Measurements from ENCODE around the gene SBNO2. TPM values are rescaled to one million over a fixed set of nuclear protein-coding genes. Genes with fewer than 3 reads are reported as not detected.

Gene SBNO2
- total and polyA plus RNA-seq, 4 donors = 45.6 to 155 (median 95.9) TPM

DNA sequence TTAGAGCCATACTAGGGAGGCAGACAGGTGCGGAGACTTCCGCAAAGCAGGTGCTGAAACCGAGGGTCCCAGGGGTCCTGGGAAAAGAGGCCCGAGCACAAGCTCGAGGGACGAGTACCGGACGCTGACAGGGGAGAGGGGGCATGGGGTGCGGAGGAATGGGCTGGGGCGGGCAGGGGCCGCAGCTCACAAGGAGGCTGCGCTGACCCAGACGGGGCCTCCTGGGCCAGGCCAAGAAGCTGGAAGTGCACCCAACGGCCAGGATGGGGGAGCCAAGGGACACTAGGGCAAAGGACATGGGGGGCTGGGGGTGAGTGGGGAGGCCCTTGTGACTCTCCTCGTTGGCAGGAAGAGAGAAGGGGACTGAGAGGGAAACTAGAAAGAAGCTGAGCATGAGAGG lies 80.7 kb downstream of the SBNO2 start:
- Histone ChIP-seq H3K9me3 (ENCODE audit: control insufficient read depth in 4 of 4, insufficient read depth in 3 of 4, low read length in 3 of 4) (no peaks in the 10 kb centered on the region), H3K4me3 (no peak overlapping the region), H3K27ac (ENCODE audit: low read depth in 1 of 2, low read length in 1 of 2) (no peak overlapping the region), H3K4me1 (ENCODE audit: control insufficient read depth in 5 of 5, insufficient read depth in 5 of 5, low read length in 5 of 5) (peaks cover 4 to 17% (median 9%) of the 10 kb centered on the region in 5 donors), H3K36me3 (ENCODE audit: control insufficient read depth in 4 of 4, insufficient read depth in 4 of 4, low read length in 4 of 4) (peaks cover 0 to 43% (median 5%) of the 10 kb centered on the region in 4 donors), H3K27me3 (ENCODE audit: control insufficient read depth in 3 of 3, insufficient read depth in 3 of 3, low read length in 2 of 3) (no peaks in the 10 kb centered on the region), H3K9ac (ENCODE audit: insufficient read depth in 1 of 2, low read length in 2 of 2) (no peak overlapping the region)
- WGBS, 2 donors = 88 to 93% methylated on average over 14 to 15 of the region's 15 CpGs
- DNase-seq (no peak), ATAC-seq (ENCODE audit: insufficient read depth, low FRiP score) (no peak)
- TF ChIP-seq CTCF (IDR thresholded peaks at IDR 0.05; ENCODE audit: control extremely low read depth, extremely low read depth) = no peak

DNA sequence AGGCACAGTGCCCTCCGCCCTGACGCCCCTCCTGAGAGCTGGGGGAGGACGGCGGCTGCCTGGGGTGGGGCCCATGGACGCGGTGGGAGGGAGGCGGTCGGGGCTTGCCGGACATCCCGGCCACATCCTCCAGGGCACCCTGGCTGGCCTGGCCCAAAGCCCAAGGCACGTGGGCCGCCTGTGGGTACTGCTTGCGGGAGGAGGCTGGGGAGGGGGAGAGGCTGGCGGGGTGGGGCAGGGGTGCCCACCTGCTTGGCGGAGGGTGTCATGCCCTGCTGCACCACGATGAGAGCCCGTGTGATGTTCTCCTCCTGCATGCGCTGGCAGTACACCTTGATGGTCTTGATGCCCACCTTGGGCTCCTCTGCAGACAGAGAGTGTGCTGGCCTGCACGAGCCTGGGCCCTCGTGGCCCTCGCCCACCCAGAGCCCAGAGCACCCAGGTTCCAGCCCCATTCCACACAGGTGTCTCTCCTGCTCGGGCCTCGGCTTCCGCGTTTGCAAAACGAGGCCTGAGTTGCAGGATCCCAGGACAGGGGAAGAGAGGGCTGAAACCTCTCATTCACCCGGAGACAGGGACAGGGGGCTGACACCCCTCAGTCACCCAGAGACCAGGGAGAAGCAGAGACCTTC lies 82.4 kb downstream of the SBNO2 start:
- Histone ChIP-seq H3K27ac (ENCODE audit: low read depth in 1 of 2, low read length in 1 of 2) (no peak overlapping the region), H3K36me3 (ENCODE audit: control insufficient read depth in 4 of 4, insufficient read depth in 4 of 4, low read length in 4 of 4) (peaks cover 0 to 56% (median 5%) of the 10 kb centered on the region in 4 donors), H3K27me3 (ENCODE audit: control insufficient read depth in 3 of 3, insufficient read depth in 3 of 3, low read length in 2 of 3) (no peaks in the 10 kb centered on the region), H3K9me3 (ENCODE audit: control insufficient read depth in 4 of 4, insufficient read depth in 3 of 4, low read length in 3 of 4) (no peaks in the 10 kb centered on the region), H3K9ac (ENCODE audit: insufficient read depth in 1 of 2, low read length in 2 of 2) (no peak overlapping the region), H3K4me3 (no peak overlapping the region), H3K4me1 (ENCODE audit: control insufficient read depth in 5 of 5, insufficient read depth in 5 of 5, low read length in 5 of 5) (peaks cover 4 to 17% (median 7%) of the 10 kb centered on the region in 5 donors)
- DNase-seq (no peak), ATAC-seq (ENCODE audit: insufficient read depth, low FRiP score) (no peak)
- no peak for TF ChIP-seq CTCF (IDR thresholded peaks at IDR 0.05; ENCODE audit: control extremely low read depth, extremely low read depth)
- 88 to 91% methylated on average over 27 of the region's 27 CpGs for WGBS, 2 donors

DNA sequence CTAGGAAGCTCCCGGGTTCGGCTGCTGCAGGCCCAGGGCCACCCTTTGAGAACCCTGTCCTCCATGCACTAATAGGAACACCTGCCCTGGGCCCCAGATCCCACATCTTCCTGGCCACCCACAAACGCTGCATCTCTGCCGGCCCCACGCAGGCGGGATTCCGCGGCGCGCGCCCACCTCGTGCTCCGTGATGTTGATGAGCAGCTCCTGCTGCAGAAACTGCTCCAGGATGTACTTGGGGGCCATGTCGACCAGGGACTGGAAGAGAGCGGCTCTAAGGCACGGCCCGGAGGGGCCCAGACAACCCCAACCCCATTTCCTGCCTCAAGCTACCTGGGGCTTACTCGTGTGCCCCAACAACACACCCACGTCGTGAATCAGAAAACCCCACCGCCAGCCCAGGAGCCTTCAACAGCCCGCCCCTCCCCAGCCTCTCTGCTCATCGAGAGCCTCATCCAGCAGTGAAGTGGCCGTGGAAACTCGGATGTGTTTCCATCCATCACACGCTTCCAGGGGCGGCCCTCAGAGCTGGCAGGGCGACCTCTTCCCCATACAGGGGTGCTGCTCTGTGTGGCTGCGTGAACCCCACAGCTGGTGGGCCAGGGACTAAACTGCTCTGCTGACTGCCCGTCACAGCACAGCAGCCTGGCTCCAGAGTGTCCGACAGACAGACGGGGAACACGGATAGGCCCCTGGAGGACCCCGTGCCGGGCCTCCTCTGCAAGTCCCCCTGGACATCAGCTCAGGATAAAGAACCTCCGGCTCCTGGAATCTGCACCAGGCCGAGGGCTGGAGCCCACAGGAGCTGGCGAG lies 83.1 kb downstream of the SBNO2 start:
- TF ChIP-seq CTCF (IDR thresholded peaks at IDR 0.05; ENCODE audit: control extremely low read depth, extremely low read depth) = no peak
- Histone ChIP-seq H3K9me3 (ENCODE audit: control insufficient read depth in 4 of 4, insufficient read depth in 3 of 4, low read length in 3 of 4) (no peaks in the 10 kb centered on the region), H3K4me3 (no peak overlapping the region), H3K9ac (ENCODE audit: insufficient read depth in 1 of 2, low read length in 2 of 2) (no peak overlapping the region), H3K36me3 (ENCODE audit: control insufficient read depth in 4 of 4, insufficient read depth in 4 of 4, low read length in 4 of 4) (peaks cover 0 to 63% (median 5%) of the 10 kb centered on the region in 4 donors), H3K4me1 (ENCODE audit: control insufficient read depth in 5 of 5, insufficient read depth in 5 of 5, low read length in 5 of 5) (peaks cover 4 to 17% (median 7%) of the 10 kb centered on the region in 5 donors), H3K27ac (ENCODE audit: low read depth in 1 of 2, low read length in 1 of 2) (no peak overlapping the region), H3K27me3 (ENCODE audit: control insufficient read depth in 3 of 3, insufficient read depth in 3 of 3, low read length in 2 of 3) (no peaks in the 10 kb centered on the region)
- ATAC-seq (ENCODE audit: insufficient read depth, low FRiP score) (no peak), DNase-seq (no peak)
- WGBS, 2 donors = 93 to 96% methylated on average over 38 of the region's 38 CpGs
